ENCODE results near the gene IGFBP6.

The IGFBP6 gene

DNA sequence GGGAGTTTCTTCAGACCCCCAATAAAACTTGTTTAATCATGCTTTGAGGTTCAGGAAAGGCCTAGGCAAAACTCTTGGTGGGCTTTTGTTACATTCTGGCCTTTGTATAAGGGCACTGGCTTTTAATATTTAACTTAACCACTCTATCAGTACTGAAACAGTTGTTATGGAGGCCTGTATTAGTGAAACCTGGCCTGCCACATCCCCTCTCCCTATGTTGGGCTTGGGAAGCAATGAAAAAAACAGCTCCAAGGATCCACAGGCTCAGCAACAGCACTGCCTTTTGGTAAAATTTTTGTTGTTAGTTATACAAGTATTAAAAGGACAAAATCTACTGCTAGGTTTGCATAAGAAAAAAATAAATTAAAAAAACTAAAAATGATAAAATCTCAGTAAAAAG is 16.5 kb downstream of the IGFBP6 start:
- in situ Hi-C loops (cut with MboI; ENCODE audit: low sequenced_read_pairs): no loop called here

DNA sequence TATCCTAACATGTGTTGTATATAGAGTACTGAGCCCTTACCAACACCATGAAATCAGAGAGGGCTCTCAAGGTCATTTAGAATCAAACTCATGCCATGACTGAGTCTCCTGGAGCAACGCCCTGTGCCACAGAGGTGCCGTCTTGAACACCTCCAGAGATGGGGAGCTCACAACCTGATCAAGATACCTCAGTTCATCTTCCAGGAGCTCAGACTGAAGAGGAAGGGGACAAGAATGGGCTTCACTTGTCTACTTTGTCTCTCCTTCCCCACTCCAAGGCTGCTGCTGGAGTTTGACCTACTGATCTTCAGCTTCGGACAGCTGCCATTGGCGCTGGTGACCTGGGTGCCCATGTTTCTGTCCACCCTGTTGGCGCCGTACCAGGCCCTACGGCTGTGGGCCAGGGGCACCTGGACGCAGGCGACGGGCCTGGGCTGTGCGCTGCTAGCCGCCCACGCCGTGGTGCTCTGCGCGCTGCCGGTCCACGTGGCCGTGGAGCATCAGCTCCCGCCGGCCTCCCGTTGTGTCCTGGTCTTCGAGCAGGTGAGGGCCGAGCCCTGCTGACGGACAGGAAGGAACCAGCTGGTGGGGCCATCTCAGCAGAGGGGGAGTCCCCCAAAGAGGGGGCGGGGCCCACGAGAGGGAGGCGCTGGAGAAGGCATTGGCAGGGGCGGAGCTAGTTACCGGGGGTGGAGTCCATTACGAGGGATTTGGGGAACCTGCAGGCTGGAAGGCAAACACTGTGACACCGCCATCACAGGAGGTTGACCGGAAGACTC is 17.8 kb downstream of the IGFBP6 start:
- in situ Hi-C loops (cut with MboI; ENCODE audit: low sequenced_read_pairs): no loop called here

DNA sequence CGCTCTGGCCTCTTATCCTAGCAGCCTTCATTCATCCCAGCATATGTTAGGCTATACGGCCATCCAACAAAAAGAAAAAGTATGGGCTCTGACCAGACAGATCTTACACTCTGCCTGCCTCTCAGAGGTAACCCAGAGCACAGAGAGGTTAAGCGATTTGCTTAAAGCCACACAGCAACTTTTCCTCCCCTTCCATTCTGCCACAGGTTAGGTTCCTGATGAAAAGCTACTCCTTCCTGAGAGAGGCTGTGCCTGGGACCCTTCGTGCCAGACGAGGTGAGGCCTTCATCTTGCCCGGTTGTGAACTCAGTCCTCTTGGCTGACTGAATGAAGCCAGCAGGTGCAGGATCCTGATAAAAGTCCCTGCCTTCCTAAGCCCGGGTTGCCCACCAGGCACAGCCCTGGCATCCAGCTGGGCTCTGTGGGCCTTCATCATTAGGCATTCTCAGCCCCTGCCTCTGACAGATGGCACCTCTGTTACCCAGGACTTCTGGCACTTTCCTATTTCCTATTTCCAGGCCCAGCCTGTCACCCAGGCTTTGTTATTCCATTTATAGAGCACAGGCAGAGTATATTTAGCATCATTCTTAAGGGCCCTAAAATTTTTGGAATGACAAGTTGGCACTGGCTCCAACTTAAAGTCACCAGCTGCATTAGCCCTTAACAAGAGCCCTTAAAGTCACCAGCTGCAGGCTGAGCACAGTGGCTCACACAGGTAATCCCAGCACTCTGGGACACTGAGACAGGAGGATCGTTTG is 18.6 kb downstream of the IGFBP6 start:
- in situ Hi-C loops (cut with MboI; ENCODE audit: low sequenced_read_pairs): no loop called here

DNA sequence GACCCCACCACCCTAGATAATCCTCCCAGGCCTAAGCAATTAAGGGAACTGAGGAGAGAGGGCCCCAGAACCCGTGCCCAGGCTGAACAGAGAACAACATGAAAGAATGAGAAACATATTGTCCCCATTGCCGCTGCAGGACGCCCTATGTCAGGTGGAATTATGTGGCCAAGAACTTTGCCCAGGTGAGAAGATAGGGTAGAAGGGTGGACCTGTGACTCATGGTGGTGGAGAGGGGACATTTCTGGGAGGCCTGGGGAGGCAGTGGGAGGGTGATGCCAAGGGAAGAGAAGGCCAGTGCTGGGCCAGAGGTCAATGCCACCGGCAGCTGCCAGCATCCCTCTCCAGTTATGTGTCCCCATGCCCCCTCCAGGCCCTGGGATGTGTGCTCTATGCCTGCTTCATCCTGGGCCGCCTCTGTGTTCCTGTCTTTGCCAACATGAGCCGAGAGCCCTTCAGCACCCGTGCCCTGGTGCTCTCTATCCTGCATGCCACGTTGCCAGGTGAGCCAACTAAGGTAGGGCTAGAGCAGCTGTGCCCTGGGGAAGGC is 21.4 kb downstream of the IGFBP6 start:
- in situ Hi-C loops (cut with MboI; ENCODE audit: low sequenced_read_pairs): no loop called here

DNA sequence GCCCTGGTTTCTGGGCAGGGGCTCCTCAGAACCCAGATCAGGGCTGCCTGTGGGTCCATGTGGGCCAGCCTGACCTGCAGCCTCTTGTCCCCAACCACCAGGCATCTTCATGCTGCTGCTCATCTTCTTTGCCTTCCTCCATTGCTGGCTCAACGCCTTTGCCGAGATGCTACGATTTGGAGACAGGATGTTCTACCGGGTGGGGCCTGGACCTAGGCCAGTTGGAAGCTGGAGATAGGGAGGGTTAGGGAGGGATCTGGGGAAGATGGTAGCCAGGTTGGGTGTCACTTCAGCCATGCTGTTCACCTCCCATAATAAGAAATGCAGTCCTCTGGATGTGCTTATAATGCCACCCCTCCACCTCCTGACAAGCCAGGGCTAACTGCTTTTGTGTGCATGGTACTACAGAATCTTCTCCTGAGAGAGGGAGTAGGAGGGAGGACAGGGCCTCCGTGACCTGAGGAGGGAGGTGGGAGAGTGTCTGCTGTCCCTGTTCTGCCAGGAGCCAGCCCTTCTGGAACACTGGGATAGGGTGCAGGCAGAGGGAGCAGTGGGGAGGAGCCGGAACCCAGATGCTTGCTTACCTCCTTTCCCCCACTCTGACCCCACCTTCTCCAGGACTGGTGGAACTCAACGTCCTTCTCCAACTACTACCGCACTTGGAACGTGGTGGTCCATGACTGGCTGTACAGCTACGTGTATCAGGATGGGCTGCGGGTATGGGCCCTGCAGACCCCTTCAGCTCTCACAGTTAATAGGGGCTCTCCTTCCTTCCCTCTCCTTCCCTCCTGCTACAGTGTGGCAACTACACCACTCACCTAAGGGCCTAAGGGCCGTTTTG is 23.4 kb downstream of the IGFBP6 start:
- in situ Hi-C loops (cut with MboI; ENCODE audit: low sequenced_read_pairs): no loop called here

DNA sequence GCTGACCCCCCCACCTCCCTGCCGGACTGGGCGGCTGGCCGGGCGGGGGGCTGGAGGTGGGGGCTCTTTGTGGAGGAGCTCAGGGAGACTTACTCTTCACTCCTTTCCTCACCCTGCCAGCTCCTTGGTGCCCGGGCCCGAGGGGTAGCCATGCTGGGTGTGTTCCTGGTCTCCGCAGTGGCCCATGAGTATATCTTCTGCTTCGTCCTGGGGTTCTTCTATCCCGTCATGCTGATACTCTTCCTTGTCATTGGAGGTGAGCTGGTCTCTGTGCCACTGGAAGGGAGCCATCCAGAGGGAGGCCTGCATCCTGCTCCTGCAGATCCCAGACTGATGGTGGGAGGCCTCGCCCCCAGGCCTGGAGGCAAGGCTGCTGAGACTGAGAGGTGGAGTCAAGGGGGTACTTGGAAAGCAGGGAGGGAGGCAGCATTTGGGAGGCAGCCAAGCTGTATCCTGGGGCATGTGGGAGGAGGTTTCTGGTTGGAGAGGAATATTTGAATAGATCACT is 25.5 kb downstream of the IGFBP6 start:
- in situ Hi-C loops (cut with MboI; ENCODE audit: low sequenced_read_pairs): no loop called here

DNA sequence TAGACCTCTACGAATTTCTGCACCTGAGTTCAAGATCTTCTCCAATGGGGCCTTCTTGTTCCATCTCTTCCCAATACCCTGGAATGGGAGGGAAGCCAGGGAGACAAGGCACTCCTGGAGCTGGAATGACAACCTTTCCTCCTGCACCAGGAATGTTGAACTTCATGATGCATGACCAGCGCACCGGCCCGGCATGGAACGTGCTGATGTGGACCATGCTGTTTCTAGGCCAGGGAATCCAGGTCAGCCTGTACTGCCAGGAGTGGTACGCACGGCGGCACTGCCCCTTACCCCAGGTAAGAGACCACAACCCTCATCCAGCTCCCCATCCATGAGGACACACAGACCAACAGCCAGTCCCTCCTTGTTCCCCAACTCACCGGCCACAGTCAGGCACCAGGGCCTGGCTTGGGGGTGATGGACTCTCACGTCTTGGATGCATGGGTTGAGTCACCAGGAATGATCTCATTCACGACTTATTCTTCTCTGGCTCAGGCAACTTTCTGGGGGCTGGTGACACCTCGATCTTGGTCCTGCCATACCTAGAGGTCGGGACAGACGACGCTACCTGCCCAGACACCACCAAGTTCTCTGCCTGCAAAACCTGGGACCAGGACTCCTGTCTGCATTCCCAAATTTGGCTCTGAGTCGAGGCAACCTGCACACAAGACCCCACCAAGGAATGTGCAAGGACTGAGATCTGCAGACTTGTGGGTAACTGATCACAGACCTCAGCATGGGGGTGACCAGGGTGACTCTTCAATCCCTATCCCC is 26.3 kb downstream of the IGFBP6 start:
- in situ Hi-C loops (cut with MboI; ENCODE audit: low sequenced_read_pairs): no loop called here

DNA sequence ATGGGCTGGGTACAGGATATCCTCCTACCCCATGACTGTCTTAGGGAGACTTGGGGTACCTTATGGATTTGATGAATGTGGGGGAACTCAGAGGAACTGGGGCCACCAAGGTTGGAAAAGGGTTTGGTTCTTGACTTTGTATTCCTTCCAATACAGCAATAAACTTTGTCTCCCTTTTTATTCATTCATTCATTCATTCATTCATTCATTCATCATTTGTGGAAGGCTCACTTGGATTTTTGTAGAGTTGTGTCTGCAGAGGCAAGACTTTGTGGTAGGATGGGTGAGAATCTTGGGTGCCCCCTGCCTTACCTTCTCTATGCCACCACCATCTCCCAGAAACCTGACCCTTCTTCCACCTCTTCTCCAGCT is 26.9 kb downstream of the IGFBP6 start:
- in situ Hi-C loops (cut with MboI; ENCODE audit: low sequenced_read_pairs): no loop called here

DNA sequence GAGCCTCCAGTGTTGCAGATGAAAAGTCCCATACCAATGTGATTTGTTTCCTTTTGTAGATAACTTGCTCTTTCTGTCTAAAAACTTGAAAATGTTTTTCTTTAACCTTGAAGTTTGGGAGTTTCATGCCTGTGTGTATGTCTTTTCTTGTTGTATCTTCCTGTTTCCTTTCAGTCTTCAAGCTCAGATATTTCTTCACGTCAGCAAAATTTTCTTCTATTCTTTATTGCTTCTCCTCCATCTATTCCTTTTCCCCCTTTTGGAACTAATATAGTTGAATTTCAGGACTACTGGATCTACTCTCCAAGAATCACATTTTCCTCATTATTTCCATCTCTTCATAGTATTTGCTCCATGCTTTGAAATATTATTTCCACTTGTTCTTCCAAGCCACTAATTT is 29.7 kb downstream of the IGFBP6 start:
- in situ Hi-C loops (cut with MboI; ENCODE audit: low sequenced_read_pairs): no loop called here

DNA sequence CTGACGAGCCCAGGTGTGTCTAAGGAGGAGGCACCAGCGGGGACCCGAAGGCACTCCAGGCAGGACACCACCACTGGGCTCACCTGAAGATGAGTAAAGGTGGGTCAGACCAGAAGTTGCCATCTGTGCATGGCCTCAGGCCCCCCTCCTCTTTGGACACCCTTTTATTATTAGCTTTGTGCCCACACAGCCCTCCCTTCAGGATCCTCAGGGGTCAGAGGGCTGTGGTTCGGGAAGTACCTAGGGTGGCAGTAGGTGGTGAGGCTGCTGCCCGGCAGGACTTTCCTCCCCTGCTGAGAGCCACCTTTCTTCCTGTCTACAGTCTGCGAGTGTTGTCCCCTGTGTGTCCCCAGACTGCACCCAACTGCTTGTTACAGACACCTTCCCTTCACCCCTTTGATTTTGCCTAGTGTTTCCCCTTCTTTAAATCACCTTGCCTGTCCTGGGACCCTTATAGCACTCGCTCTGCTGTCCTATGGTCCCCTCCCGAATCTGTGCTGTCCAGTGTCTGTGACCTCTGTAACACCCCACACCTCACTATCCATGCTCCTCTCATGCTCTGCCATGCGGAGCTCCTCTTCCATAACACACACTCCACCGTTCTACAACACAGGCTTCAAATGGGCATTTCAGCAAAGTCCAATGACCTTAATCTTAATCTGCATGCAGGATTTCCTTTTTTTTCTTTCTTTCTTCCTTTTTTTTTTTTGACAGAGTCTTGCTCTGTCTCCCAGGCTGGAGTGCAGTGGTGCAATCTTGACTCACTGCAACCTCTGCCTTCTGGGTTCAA is 31.5 kb downstream of the IGFBP6 start:
- in situ Hi-C loops (cut with MboI; ENCODE audit: low sequenced_read_pairs): no loop called here

DNA sequence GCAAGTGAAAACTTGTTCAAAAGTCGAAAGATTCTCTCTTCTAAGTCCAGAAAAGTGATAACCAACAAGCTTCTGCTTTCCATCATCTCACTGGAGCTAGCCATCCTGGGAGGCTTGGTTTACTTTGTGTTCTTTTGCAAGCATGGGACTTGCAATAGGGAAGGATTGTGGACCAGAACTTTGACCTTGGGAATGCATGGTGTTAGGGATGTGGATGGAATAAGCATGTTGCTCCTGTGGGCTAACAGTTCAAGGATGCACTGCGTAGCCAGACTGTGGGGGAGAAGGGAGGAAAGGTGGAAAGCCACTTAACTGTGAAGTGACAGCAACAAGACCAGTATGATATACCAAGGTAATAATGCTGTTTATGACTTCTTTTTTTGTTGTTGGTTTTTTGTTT is 34.4 kb downstream of the IGFBP6 start:
- in situ Hi-C loops (cut with MboI; ENCODE audit: low sequenced_read_pairs): no loop called here

DNA sequence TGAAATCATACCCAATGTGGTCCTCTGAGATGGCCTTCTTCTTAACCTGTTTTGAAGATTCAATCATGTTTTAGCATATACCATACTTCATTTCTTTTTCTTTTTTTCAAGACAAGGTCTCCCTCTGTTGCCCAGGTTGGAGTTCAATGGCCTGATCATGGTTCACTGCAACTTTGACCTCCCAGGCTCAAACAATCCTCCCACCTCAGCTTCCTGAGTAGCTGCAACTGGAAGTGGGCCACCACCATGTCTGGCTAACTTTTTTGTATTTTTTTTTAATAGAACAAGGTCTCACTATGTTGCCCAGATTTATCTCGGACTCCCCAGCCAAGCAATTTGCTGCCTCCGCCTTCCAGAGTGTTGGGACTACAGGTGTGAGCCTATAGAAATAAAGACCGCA is 36.3 kb downstream of the IGFBP6 start:
- in situ Hi-C loops (cut with MboI; ENCODE audit: low sequenced_read_pairs): no loop called here

DNA sequence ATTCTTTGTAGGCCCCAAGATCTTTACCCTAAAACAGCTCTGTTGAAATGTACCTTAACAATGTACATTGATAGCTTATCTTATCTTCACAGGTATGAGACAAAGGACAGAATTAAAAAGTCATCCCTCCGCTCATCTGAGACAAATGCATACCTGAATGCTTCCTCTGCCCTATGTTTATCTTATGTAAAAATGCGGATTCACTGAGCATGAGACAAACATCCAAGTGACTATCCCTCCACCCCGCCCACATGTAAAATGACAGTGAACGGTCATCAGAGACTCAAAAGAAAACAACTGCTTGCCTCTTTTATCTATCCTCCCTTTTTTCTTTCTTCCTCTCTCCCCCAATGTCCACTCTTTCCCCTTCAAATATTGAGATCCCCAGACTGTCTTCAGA is 45.9 kb downstream of the IGFBP6 start:
- in situ Hi-C loops (cut with MboI; ENCODE audit: low sequenced_read_pairs): no loop called here

DNA sequence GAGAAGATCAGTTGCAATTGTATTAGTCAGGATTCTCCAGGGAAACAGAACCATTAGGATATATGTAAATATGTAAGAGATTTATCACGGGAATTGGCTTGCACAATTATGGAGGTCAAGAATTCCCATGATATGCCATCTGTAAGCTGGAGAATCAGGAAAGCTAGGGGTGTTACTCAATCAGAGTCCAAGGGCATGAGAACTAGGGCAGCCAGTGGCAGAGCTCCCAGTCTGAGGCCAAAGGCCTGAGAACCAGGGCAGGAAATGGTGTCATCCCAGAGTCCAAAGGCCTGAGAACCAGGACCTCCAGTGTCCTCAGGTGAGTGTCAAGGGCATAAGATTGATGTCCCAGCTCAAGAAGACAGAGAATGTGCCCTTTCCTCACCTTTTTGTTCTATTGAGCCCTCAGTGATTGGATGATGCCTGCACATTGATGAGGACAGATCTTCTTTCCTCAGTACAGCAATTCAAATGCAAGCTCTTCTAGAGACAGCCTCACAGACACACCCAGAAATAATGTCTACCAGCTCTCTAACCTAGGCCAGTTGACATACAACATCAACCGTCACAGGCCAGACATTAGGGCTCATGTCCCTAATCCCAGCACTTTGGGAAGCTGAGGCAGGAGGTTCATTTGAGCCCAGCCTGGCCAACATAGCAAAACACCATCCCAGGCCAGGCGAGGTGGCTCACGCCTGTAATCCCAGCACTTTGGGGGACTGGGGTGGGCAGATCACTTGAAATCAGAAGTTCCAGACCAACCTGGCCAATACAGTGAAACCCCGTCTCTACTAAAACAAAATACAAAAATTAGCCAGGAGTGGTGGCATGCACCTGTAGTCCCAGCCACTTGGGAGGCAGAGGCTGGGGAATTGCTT is 48.2 kb downstream of the IGFBP6 start:
- in situ Hi-C loops (cut with MboI; ENCODE audit: low sequenced_read_pairs): no loop called here

DNA sequence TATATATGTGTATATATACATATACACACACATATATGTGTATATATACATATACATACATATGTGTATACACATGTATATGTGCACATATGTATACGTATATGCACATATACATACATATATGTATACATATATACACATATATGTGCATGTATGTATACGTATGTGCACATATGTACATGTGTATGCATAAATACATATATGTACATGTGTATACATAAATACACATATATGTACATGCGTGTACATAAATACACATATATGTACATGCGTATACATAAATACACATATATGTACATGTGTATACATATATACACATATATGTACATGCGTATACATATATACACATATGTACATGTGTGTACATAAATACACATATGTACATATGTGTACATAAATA is 49.7 kb downstream of the IGFBP6 start:
- in situ Hi-C loops (cut with MboI; ENCODE audit: low sequenced_read_pairs): no loop called here

DNA sequence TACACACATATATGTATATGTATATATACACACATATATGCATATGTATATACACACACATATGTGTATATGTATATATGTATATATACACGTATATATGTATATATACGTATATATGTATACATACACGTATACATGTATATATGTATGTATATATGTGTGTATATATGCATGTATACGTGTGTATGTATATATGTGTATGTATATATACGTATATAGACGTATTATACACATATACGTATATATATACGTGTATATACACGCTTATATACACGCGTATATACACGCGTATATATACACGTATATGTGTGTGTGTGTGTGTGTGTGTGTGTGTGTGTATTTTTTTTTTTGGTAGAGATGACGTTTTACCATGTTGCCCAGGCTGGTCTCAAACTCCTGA is 50.2 kb downstream of the IGFBP6 start:
- in situ Hi-C loops (cut with MboI; ENCODE audit: low sequenced_read_pairs): no loop called here

DNA sequence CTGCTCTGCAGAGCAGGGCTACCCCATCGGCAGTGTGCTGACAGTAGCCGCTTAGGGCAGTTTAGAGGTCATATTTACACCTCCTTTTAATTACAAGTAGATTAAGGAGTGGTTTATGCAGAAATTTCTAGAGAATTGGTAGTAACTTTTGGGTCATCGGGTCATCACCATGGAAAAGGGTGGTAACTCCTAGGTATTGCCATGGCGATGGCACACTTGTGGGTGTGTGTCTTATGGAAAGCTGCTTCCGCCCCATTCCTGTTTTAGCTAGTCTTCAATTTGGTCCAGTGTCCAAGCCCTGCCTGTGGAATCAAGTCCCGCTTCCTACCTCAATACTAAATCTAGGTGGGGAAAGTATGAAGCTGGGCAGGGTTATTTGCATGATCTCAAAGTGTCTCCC is 53.6 kb downstream of the IGFBP6 start:
- in situ Hi-C loops (cut with MboI; ENCODE audit: low sequenced_read_pairs): no loop called here
